HEK293T (cell line): ENCODE measurements around the gene PMIS2.

Source experiments
- FOXA1 ChIP-seq: fragments of 450-650 bp; IDR thresholded peaks from 2 replicates; pipeline ENCODE4 v1.6.1; 2016; ENCODE audit warnings: mild to moderate bottlenecking
- FOXM1 ChIP-seq: fragments of 450-650 bp; IDR thresholded peaks from 2 replicates; pipeline ENCODE4 v1.6.1; 2017; ENCODE audit warnings: mild to moderate bottlenecking, borderline replicate concordance
- HDGF ChIP-seq: fragments of 450-650 bp; IDR thresholded peaks from 2 replicates; pipeline ENCODE4 v1.6.1; 2017; ENCODE audit warnings: antibody characterized with exemption, borderline replicate concordance
- NFRKB ChIP-seq: fragments of 450-650 bp; IDR thresholded peaks from 2 replicates; pipeline ENCODE4 v1.6.1; 2016; ENCODE audit warnings: mild to moderate bottlenecking, moderate library complexity
- SP1 ChIP-seq: fragments of 450-650 bp; IDR thresholded peaks from 2 replicates; pipeline ENCODE4 v1.6.1; 2017
- SUZ12 ChIP-seq: fragments of 450-650 bp; IDR thresholded peaks from 2 replicates; pipeline ENCODE4 v1.6.1; 2016; ENCODE audit warnings: mild to moderate bottlenecking

GRCh38 chr19:35628565-35629331 is 42.8 kb downstream of the PMIS2 start, which contains the start of gene RBM42:
- TF ChIP-seq NFRKB, result no peak
- TF ChIP-seq FOXM1, result no peak
- peak; percentile 62; the same call in 1 of the 2 replicates for TF ChIP-seq SP1
- no peak for TF ChIP-seq HDGF
- TF ChIP-seq FOXA1, result no peak
- no peak for TF ChIP-seq SUZ12
